Activated CD8-positive, alpha-beta memory T cell treated with anti-CD3 and anti-CD28 coated beads, Interleukin-2, amount 50 U/mL, for 48 hours (primary cell): Measurements from ENCODE around the gene KRT81.

Experiments
- DNase-seq: peaks from one replicate; pipeline ENCODE4 v3.0.0-alpha.2; 2020

The KRT81 gene

DNA sequence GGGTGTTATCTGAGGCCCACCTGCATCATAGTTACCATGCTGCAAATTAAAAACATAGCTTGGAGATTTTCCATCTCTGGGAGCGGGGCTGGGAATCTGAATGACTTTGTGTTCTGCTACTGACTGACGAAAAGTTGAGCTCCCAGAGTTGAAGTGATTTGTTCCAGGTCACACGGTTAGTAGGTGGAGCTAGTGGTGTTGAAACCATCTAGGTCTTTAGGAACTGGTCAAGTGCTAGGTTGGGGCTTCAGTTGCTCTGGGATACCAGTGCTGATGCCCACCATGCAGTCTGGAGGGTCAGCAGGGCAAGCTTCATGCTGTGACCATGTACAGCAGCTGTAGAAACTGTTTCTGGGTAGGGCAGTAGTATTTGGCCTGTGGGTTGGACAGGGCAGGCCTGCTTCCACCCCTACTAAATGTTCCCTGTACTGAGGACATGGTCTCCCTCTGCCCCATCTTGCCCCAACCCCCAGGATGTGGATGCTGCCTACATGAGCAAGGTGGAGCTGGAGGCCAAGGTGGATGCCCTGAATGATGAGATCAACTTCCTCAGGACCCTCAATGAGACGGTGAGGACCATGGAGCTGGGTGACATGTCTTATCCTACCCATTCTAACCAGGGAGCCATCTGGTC, 53.0 kb downstream of the KRT81 start:
- no peak for DNase-seq

DNA sequence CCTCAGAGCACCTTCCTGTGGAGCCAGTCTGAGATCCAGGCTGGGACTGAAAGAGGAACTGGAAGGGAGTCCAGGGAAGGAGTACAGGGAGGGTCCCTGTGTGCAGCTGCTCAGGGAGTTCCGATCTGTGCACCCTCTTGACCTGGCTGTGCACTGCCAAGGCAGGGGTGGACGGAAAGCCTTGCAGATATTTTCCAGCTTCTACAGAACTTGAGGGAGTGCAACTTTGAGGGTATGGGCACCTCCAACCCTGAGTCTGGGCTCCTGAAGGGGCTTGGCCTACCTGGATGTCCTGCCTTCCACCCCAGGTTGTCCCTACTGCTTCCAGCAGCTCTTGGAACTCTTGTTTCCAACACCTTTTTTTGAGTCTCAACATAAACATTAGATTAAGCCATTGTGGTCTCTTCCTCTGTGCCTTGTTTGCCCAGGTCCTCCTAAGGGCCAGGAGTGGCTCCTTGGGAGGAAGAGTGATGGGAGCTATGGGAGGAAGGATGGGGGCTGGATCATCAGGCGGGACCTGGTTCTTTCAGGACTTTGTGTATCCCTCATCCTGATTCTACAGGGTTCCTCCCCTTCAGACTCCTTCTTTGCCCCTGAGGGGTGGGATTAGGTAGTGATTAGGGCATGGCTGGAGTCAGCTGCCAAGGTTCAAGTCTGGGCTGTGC, 54.8 kb downstream of the KRT81 start:
- DNase-seq = no peak
